HT-29 (cell line): ENCODE data around the gene ASTN2. TPM values are rescaled to one million over a fixed set of nuclear protein-coding genes. Genes with fewer than 3 reads are reported as not detected.

Experiments used
- DNase-seq: peaks from one replicate; pipeline ENCODE4 v3.0.0-alpha.2; 2015; ENCODE audit warnings: low spot score
- total RNA-seq: library from RNA; depleted of rRNA; stranded (reverse); fragments of >200 nt; shearing (Covaris generic); gene quantifications from 2 replicates; pipeline ENCODE4 v1.2.3, GENCODE V29; 2014

The ASTN2 gene
- total RNA-seq, 1 experiment from 2014 or later, result 4.0 TPM

GRCh38 chr9:116585896-116586295 is 829.0 kb downstream of the ASTN2 start:
- no peak for DNase-seq

- DNase-seq, result no peak
These were observed 829.7 kb downstream of the ASTN2 start for GRCh38 chr9:116585204-116585603.

GRCh38 chr9:116580853-116581252 is 834.0 kb downstream of the ASTN2 start:
- no peak for DNase-seq

- no peak for DNase-seq
These were observed 838.5 kb downstream of the ASTN2 start for GRCh38 chr9:116576386-116576785.

- DNase-seq, result peak; percentile 7
These were observed 840.7 kb downstream of the ASTN2 start for GRCh38 chr9:116574027-116574679.

- DNase-seq, result peak; percentile 77
These were observed 842.6 kb downstream of the ASTN2 start for GRCh38 chr9:116572095-116572748.

- DNase-seq, result no peak
These were observed 845.7 kb downstream of the ASTN2 start for GRCh38 chr9:116569111-116569510.

- peak; percentile 80 for DNase-seq
These were observed 848.0 kb downstream of the ASTN2 start for GRCh38 chr9:116566677-116567488.

GRCh38 chr9:116565986-116566385 is 848.9 kb downstream of the ASTN2 start:
- DNase-seq, result no peak

- no peak for DNase-seq
These were observed 850.5 kb downstream of the ASTN2 start for GRCh38 chr9:116564266-116564793.

- DNase-seq, result no peak
These were observed 855.9 kb downstream of the ASTN2 start for GRCh38 chr9:116558818-116559540.

GRCh38 chr9:116558035-116558434 is 856.8 kb downstream of the ASTN2 start:
- no peak for DNase-seq

- no peak for DNase-seq
These were observed 859.2 kb downstream of the ASTN2 start for GRCh38 chr9:116555556-116556155.

- DNase-seq, result no peak
These were observed 859.7 kb downstream of the ASTN2 start for GRCh38 chr9:116555119-116555518.

GRCh38 chr9:116550696-116551436 is 864.0 kb downstream of the ASTN2 start:
- DNase-seq, result no peak

- DNase-seq, result no peak
These were observed 864.8 kb downstream of the ASTN2 start for GRCh38 chr9:116549786-116550660.

GRCh38 chr9:116549061-116549664 is 865.7 kb downstream of the ASTN2 start:
- peak; percentile 28 for DNase-seq

- DNase-seq, result no peak
These were observed 867.0 kb downstream of the ASTN2 start for GRCh38 chr9:116547729-116548426.
